ENCODE data around the gene RPS6KC1.
A peak's percentile ranks its signal among the peaks of the same experiment; 100 is the strongest.
"Not testable (repeated sequence)": the region's sequence is repeated elsewhere in the genome, so short reads cannot be mapped to it uniquely, and the experiment has no call there.

Gene RPS6KC1

GRCh38 chr1:213148905-213149304, 97.9 kb downstream of the RPS6KC1 start:
- DNase-seq (ENCODE audit: insufficient read length, low spot score): no peak
- FAIRE-seq: no peak

DNA sequence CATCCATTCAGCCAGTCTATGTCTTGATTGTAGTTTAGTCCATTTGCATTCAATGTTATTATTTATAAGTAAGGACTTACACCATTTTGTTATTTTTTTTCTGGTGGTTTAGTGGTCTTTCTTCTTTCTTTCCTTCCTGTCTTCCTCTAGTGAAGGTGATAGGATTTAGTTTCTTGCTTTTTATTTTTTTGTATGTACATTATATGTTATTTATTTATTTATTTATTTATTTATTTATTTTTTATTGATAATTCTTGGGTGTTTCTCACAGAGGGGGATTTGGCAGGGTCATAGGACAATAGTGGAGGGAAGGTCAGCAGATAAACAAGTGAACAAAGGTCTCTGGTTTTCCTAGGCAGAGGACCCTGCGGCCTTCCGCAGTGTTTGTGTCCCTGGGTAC, 99.0 kb downstream of the RPS6KC1 start:
- not testable (repeated sequence) for DNase-seq (ENCODE audit: insufficient read length, low spot score); FAIRE-seq

DNA sequence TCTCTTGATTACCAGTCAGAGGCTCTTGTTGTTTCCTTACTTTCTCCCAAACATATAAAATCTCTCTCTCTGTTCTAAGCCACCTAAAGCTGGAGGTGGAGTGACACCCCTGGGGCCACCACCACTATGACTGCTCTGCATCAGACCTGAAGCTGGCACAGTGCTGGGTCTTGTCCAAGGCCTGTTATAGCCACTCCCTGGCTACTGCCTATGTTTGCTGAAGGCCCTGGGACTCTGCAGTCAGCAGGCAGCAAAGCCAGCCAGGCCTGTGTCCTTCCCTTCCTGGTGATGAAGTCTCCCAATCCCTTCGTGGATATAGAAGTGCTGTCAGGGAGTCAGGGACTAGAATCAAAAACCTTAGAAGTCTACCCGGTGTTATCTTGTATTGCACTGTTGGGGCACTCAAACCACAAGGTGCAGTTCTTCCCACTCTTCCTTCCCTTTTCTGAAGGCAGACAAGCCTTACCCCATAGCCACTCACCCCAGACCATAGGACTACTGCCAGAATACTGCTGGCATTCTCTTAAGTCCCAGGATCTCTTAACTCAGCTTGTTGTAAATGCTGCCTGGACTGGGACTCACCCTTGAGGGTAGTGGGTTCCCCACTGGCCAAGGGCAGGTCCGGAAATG, 103.1 kb downstream of the RPS6KC1 start:
- FAIRE-seq: no peak
- DNase-seq (ENCODE audit: insufficient read length, low spot score): no peak

- FAIRE-seq (no peak), DNase-seq (ENCODE audit: insufficient read length, low spot score) (no peak)
These were observed 108.3 kb downstream of the RPS6KC1 start for GRCh38 chr1:213159376-213159775.

GRCh38 chr1:213160442-213160841, 109.4 kb downstream of the RPS6KC1 start:
- not testable (repeated sequence) for FAIRE-seq; DNase-seq (ENCODE audit: insufficient read length, low spot score)

DNA sequence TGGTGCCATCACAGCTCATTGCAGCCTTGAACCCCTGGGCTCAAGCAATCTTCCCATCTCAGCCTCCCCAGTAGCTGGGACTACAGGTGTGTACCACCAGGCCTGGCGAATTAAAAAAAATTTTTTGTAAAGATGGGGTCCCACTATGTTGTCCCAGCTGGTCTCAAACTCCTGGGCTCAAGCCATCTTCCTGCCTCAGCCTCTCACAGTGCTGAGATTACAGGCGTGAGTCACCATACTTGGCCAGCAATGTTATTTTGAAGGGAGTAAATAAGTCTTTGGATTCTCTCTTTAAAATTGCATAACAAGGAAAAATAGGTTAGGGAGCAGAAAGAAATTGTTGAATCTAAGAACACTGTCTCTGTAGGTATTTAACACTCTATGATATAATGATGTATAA, 111.3 kb downstream of the RPS6KC1 start:
- FAIRE-seq: no peak
- DNase-seq (ENCODE audit: insufficient read length, low spot score): no peak

GRCh38 chr1:213162862-213163261, 111.8 kb downstream of the RPS6KC1 start:
- no peak for FAIRE-seq
- DNase-seq (ENCODE audit: insufficient read length, low spot score): no peak

- FAIRE-seq: no peak
- no peak for DNase-seq (ENCODE audit: insufficient read length, low spot score)
These were observed 112.3 kb downstream of the RPS6KC1 start for GRCh38 chr1:213163278-213163711.

DNA sequence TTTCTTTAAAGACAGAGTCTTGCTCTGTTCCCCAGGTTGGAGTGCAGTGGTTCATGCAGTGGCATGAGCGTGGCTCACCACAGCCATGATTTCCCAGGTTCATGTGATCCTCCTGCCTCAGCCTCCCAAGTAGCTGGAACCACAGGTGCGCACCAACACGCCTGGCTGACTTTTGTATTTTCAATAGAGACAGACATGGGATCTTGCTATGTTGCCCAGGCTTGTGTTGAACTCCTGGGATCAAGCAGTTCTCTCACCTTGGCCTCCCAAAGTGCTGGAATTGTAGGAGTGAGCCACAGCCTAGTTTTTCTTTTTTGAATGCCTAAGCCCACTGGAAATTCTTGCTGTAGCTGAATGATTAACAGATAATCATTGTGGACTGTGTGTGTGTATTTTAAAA, 113.5 kb downstream of the RPS6KC1 start:
- DNase-seq (ENCODE audit: insufficient read length, low spot score) (no peak), FAIRE-seq (no peak)

DNA sequence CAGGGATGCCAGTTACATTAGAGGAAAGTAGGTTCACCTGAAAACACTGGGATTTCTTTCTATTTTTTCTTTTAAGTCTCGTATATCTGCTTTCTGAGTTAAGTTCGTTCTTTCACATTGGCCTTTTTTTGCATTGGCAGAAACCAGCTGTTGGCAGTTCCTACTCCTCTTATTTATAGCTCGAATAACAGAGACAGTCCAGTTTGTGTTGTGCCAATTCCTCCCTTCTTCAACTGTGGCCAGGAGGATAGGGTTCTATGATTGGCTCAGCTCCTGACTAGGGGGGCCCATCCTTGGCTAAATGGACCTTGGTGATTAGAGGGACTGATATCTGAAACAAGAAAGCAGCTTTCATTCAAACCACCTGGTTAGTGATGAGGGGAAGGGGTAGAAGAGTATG, 115.8 kb downstream of the RPS6KC1 start:
- DNase-seq (ENCODE audit: insufficient read length, low spot score) (no peak), FAIRE-seq (no peak)

GRCh38 chr1:213171711-213172110, 120.7 kb downstream of the RPS6KC1 start:
- no peak for FAIRE-seq

DNA sequence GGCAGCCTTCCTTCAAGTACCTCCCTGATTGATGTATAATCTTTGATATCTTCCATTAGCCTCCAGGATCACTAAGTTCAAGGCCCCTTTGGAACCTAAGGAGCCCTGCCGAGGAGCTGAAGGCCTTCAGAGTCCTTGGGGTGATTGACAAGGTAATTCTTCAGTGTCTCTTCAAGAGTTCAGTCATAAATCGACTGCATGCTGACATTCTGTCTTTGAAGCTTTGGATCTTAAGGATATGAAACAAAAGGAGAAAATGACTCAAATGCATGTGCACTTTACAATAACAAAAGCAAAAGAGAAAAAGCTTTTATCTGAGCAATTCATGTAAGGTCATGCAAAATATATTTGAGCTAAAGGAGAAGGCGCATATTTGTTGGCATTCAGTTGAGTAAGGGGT, 125.3 kb downstream of the RPS6KC1 start:
- no peak for DNase-seq (ENCODE audit: insufficient read length, low spot score)
- no peak for FAIRE-seq

More at GRCh38 chr1:213171711-213172110, 120.7 kb downstream of the RPS6KC1 start:
- DNase-seq (ENCODE audit: insufficient read length, low spot score): no peak

GRCh38 chr1:213179784-213180183, 128.7 kb downstream of the RPS6KC1 start:
- no peak for DNase-seq (ENCODE audit: insufficient read length, low spot score)
- no peak for FAIRE-seq

GRCh38 chr1:213180833-213181232, 129.8 kb downstream of the RPS6KC1 start:
- DNase-seq (ENCODE audit: insufficient read length, low spot score) (no peak), FAIRE-seq (no peak)

DNA sequence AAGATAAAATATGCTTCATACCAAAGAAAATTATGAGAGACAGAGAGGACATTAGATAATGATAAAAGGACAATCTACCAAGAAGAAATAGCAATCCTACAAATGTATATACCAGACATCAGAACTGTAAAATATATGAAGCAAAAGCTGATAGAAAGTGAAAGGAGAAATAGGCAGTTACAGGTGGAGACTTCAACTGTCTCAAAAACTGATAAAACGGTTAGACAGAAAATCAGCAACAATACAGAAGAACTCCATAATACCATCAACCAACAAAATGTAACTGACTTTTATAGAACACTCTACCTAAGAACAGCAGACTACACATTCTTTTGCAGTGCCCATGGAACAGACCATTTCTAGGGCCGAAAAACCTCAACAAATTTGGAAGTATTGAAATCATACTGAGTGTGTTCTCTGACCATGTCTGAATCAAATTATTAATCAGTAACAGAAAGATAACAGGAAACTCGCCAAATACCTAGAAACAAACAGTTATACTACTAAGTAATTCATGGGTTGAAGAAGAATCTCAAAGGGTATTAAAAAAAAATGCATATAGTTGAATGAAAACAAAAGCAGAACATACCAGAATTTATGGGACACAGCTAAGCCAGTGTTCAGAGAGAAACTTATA, 132.1 kb downstream of the RPS6KC1 start:
- no peak for DNase-seq (ENCODE audit: insufficient read length, low spot score)
- FAIRE-seq: peak; percentile 65

DNA sequence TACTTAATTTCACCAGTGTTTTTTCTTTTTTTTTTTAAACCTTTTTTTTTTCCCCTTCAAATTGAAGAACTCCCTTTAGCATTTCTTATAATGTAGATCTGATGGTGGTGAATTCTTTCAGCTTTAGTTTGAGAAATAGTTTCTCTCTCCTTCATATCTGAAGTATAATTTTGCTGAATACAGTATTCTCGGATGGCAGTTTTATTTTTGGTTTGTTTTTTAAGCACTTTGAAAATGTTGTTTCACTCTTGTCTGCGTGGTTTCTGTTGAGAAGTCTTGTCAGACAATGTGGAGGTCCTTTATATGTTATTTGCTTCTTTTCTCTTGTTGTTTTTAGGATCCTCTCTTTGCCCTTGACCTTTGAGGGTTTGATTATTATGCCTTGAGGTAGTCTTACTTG, 135.1 kb downstream of the RPS6KC1 start:
- DNase-seq (ENCODE audit: insufficient read length, low spot score) (no peak), FAIRE-seq (no peak)

GRCh38 chr1:213192026-213192425, 141.0 kb downstream of the RPS6KC1 start:
- DNase-seq (ENCODE audit: insufficient read length, low spot score) (no peak), FAIRE-seq (no peak)

GRCh38 chr1:213194383-213194782, 143.3 kb downstream of the RPS6KC1 start:
- no peak for FAIRE-seq
- DNase-seq (ENCODE audit: insufficient read length, low spot score): no peak

DNA sequence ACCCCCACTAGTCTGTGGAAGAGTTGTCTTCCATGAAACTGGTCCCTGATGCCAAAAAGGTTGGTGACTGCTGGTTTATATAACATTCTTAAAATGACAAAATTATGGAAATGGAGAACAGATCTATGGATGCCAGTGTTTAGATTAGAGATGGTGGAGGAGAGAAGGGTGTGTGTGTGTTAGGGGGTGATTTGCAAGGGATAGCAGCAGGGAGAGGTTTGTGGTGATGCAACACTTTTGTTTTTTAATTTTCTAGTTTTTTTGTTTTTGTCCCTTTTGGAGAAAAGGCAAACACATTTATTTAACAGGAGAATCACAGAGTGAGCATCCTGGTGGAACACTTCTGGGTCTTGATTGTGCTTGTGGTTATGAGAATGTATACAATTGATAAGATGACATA, 143.8 kb downstream of the RPS6KC1 start:
- no peak for DNase-seq (ENCODE audit: insufficient read length, low spot score)
- no peak for FAIRE-seq

GRCh38 chr1:213196328-213197054, 145.4 kb downstream of the RPS6KC1 start:
- FAIRE-seq; DNase-seq (ENCODE audit: insufficient read length, low spot score): not testable (repeated sequence)

- no peak for FAIRE-seq
- DNase-seq (ENCODE audit: insufficient read length, low spot score): no peak
These were observed 149.6 kb downstream of the RPS6KC1 start for GRCh38 chr1:213200630-213201029.

Data from GM19239 (cell line).